Panc1 (cell line): Measurements from ENCODE around the gene TMEM129. TPM values are rescaled to one million over a fixed set of nuclear protein-coding genes. Genes with fewer than 3 reads are reported as not detected.
A peak's percentile ranks its signal among the peaks of the same experiment; 100 is the strongest.

Source experiments
- ATAC-seq: fragments of 200-7000 bp; cut with Tn5 transposase; 2 replicates; pipeline ENCODE4 v1.9.1; 2020; ENCODE audit warnings: mild to moderate bottlenecking, moderate library complexity
- BruUV-seq: library from RNA; stranded (reverse); fragments of 400-500 nt; replicated peaks from 2 replicates; lab custom pipeline; 2021; lab: Mats Ljungman, UMichigan
- CTCF ChIA-PET: fragments of 300-600 bp; sonication (Branson Sonifier 250); formaldehyde crosslinking; loops from one replicate; lab custom pipeline; 2022; ENCODE audit warnings: antibody characterized with exemption; lab: Charles Lee
- POLR2A ChIA-PET: fragments of 300-600 bp; sonication (Branson Sonifier 250); formaldehyde crosslinking; loops from one replicate; lab custom pipeline; 2022; ENCODE audit warnings: antibody characterized with exemption; lab: Charles Lee
- DNase-seq: peaks from one replicate; pipeline ENCODE4 v3.0.0-alpha.2; 2010; ENCODE audit warnings: low read depth, low spot score
- H3K27ac ChIP-seq: 2 replicates; pipeline ENCODE4 v1.5.1; 2011; ENCODE audit warnings: mild to moderate bottlenecking, low read length, inconsistent platforms
- H3K27me3 ChIP-seq: fragments of 200-500 bp; sonication (Bioruptor generic); 2 replicates; pipeline ENCODE4 v1.6.0; 2014; ENCODE audit warnings: low read length, inconsistent platforms; ENCODE audit not compliant: control insufficient read depth, insufficient read depth
- H3K36me3 ChIP-seq: fragments of 200-500 bp; sonication (Bioruptor generic); 2 replicates; pipeline ENCODE4 v1.5.1; 2014; ENCODE audit warnings: inconsistent platforms, mild to moderate bottlenecking, low read length, moderate library complexity; ENCODE audit not compliant: control insufficient read depth, insufficient read depth
- H3K4me1 ChIP-seq: 2 replicates; pipeline ENCODE4 v1.5.1; 2011; ENCODE audit warnings: inconsistent platforms, mild to moderate bottlenecking, low read length, moderate library complexity; ENCODE audit not compliant: control insufficient read depth, insufficient read depth
- H3K4me3 ChIP-seq, 2 experiments: 2 replicates each; pipeline ENCODE4 v1.5.1; 2011 to 2012; ENCODE audit warnings: low read depth in 2 of 2, low read length in 2 of 2, mild to moderate bottlenecking in 2 of 2, inconsistent platforms in 1 of 2, moderate library complexity in 1 of 2
- H3K9me3 ChIP-seq: fragments of 200-500 bp; sonication (Bioruptor generic); 2 replicates; pipeline ENCODE4 v1.5.1; 2014; ENCODE audit warnings: low read depth, mild to moderate bottlenecking, inconsistent platforms, low read length, moderate library complexity; ENCODE audit not compliant: control insufficient read depth, insufficient read depth
- POLR2AphosphoS5 ChIP-seq: IDR thresholded peaks from 2 replicates; pipeline ENCODE4 v1.6.1; 2012; ENCODE audit warnings: mild to moderate bottlenecking, low read depth, low read length, moderate library complexity
- SIN3A ChIP-seq: IDR thresholded peaks from 2 replicates; pipeline ENCODE4 v1.6.1; 2012; ENCODE audit warnings: low read depth, mild to moderate bottlenecking, low read length, moderate library complexity, borderline replicate concordance; ENCODE audit not compliant: insufficient read depth
- TCF7L2 ChIP-seq: IDR thresholded peaks from 2 replicates; pipeline ENCODE4 v1.6.1; 2011; ENCODE audit warnings: mild to moderate bottlenecking, low read depth, low read length, inconsistent platforms
- in situ Hi-C: cut with HindIII; loops from 2 replicates; pipeline ENCODE4 v1.10.0; 2016; ENCODE audit warnings: low sequenced_read_pairs, low pct_unique_long_range_greater_than_20kb
- intact Hi-C: fragments of 100-400 bp; cut with micrococcal nuclease; formaldehyde crosslinking; loops from one replicate; pipeline ENCODE4 v1.10.0; 2022; ENCODE audit not compliant: unreplicated experiment
- total RNA-seq: library from RNA; stranded (reverse); gene quantifications from one replicate; pipeline ENCODE4 v1.2.1, GENCODE V29; 2021; ENCODE audit not compliant: unreplicated experiment
- TF ChIP-seq, protein P1 (sequence below), 2 experiments: IDR thresholded peaks; 2 replicates each; pipeline ENCODE4 v1.6.1; 2011 to 2012; ENCODE audit warnings: low read depth in 2 of 2, control low read depth in 1 of 2, low read length in 1 of 2, mild to moderate bottlenecking in 1 of 2, moderate library complexity in 1 of 2; ENCODE audit not compliant: insufficient read depth in 1 of 2
- TF ChIP-seq, protein P2 (sequence below): fragments of 450-650 bp; IDR thresholded peaks from 2 replicates; pipeline ENCODE4 v1.5.1; 2017; ENCODE audit warnings: mild to moderate bottlenecking

Gene TMEM129
- total RNA-seq, 1 experiment from 2014 or later: 32.6 TPM

DNA sequence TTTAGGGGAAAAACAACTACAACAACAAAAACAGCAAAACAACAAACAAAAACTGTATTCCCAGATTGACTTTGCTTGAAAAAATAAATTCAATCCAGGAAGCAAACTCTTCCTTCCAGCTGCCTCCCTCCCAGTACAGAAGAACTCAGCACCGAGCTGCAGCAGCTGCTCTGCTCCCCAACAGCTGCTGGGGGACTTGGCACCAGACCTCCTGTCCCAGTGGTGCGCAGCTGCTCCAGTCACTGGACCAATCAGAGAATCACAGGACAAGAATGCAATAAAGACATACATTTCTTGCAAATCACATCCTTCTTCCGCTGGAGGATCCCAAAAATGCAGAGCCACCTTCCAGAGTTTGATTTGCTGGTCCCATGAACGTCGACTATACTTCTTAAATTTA lies 25.2 kb downstream of the TMEM129 start:
- no TSS peak for BruUV-seq
- TF ChIP-seq, protein P1, sequence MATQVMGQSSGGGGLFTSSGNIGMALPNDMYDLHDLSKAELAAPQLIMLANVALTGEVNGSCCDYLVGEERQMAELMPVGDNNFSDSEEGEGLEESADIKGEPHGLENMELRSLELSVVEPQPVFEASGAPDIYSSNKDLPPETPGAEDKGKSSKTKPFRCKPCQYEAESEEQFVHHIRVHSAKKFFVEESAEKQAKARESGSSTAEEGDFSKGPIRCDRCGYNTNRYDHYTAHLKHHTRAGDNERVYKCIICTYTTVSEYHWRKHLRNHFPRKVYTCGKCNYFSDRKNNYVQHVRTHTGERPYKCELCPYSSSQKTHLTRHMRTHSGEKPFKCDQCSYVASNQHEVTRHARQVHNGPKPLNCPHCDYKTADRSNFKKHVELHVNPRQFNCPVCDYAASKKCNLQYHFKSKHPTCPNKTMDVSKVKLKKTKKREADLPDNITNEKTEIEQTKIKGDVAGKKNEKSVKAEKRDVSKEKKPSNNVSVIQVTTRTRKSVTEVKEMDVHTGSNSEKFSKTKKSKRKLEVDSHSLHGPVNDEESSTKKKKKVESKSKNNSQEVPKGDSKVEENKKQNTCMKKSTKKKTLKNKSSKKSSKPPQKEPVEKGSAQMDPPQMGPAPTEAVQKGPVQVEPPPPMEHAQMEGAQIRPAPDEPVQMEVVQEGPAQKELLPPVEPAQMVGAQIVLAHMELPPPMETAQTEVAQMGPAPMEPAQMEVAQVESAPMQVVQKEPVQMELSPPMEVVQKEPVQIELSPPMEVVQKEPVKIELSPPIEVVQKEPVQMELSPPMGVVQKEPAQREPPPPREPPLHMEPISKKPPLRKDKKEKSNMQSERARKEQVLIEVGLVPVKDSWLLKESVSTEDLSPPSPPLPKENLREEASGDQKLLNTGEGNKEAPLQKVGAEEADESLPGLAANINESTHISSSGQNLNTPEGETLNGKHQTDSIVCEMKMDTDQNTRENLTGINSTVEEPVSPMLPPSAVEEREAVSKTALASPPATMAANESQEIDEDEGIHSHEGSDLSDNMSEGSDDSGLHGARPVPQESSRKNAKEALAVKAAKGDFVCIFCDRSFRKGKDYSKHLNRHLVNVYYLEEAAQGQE (IDR thresholded peaks at IDR 0.05; ENCODE audit: insufficient read depth in 1 of 2, low read depth in 2 of 2, low read length in 1 of 2): no peak
- TF ChIP-seq, protein P2, sequence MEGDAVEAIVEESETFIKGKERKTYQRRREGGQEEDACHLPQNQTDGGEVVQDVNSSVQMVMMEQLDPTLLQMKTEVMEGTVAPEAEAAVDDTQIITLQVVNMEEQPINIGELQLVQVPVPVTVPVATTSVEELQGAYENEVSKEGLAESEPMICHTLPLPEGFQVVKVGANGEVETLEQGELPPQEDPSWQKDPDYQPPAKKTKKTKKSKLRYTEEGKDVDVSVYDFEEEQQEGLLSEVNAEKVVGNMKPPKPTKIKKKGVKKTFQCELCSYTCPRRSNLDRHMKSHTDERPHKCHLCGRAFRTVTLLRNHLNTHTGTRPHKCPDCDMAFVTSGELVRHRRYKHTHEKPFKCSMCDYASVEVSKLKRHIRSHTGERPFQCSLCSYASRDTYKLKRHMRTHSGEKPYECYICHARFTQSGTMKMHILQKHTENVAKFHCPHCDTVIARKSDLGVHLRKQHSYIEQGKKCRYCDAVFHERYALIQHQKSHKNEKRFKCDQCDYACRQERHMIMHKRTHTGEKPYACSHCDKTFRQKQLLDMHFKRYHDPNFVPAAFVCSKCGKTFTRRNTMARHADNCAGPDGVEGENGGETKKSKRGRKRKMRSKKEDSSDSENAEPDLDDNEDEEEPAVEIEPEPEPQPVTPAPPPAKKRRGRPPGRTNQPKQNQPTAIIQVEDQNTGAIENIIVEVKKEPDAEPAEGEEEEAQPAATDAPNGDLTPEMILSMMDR: no peak
- no peak for TF ChIP-seq POLR2AphosphoS5
- no peak for TF ChIP-seq SIN3A
- no peak for TF ChIP-seq TCF7L2
- POLR2A ChIA-PET: no interaction called here

DNA sequence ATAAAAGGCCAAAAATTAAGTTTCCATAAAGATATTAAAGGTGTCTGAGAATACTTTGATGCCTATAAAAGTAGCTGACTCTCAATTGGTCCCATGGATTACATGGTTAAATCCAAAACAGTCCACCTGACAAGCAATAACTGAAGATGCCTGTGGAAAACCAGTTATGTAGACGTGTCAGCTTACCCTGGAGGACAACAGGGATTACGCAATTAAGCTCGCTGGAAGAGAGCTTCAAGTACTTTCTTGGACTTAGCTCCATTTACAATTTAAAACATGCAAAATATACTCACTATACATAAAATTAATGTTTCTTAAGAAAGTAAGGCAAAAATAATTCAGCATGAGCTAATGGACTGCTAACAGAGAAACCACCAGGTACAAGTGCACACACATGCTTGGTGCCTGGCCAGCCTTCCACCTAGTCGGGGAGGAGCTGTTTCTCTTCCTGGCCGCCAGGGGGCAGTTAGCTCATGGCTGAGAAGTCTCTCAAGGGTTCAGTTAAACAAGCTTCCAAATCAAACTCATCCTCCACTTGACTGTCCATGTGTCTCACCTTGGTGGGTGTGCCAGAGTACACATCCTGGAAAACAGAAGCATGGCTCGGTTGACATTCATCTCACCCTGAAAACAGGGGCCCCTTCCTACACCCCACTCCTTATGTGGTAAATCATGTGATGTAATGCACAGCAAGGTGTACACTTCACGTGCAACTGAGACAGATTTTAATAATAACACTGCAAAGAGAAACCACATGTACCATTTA lies 27.8 kb downstream of the TMEM129 start:
- ChIA-PET CTCF (interaction anchor here (0.8 to 1.5 kb wide), 4 partner anchors 16 to 1071 kb away, joined by 4 to 11 read pairs (median 6); no protein-coding TSS in a partner anchor), POLR2A (no interaction called here)
- TF ChIP-seq, protein P2: peak; percentile 92
- no peak for TF ChIP-seq SIN3A
- H3K4me1 ChIP-seq: no peaks in the 10 kb centered on the region
- DNase-seq: peak; percentile 64
- BruUV-seq: TSS peak; percentile 85
- peak overlapping the region; percentile 51; the same call in 1 of the 2 replicates for H3K27ac ChIP-seq
- ATAC-seq: peak; percentile 91
- intact Hi-C loops: no loop called here
- in situ Hi-C loops: no loop called here
- H3K27me3 ChIP-seq: no peaks in the 10 kb centered on the region
- no peaks in the 10 kb centered on the region for H3K9me3 ChIP-seq
- H3K4me3 ChIP-seq: no peak overlapping the region
- peaks cover 18% of the 10 kb centered on the region for H3K36me3 ChIP-seq

More for the DNA sequence above, 25.2 kb downstream of the TMEM129 start:
- no peak for DNase-seq
- CTCF ChIA-PET: no interaction called here
- H3K4me1 ChIP-seq: no peaks in the 10 kb centered on the region
- H3K27ac ChIP-seq: no peak overlapping the region
- intact Hi-C loops (no loop called here), in situ Hi-C loops (no loop called here)
- H3K9me3 ChIP-seq: no peaks in the 10 kb centered on the region
- no peak overlapping the region for H3K4me3 ChIP-seq
- H3K27me3 ChIP-seq: no peaks in the 10 kb centered on the region
- no peak for ATAC-seq
- peaks cover 28% of the 10 kb centered on the region for H3K36me3 ChIP-seq
